ENCODE results near the gene IL1RN.

GRCh38 chr2:113103277-113103676, 24.1 kb upstream of the IL1RN start:
- no peak for TF ChIP-seq CTCF (IDR thresholded peaks at IDR 0.05; ENCODE audit: low read length)
- TF ChIP-seq EZH2phosphoT487 (IDR thresholded peaks at IDR 0.05; ENCODE audit: low read length), result no peak
- no peak for TF ChIP-seq EZH2 (optimal IDR thresholded peaks at IDR 0.05; ENCODE audit: low read depth, low read length)
